GM12878 (cell line): ENCODE data around the gene FLACC1. TPM values are rescaled to one million over a fixed set of nuclear protein-coding genes. Genes with fewer than 3 reads are reported as not detected.
A peak's percentile ranks its signal among the peaks of the same experiment; 100 is the strongest.

Experiments
- EGR1 ChIP-seq, 2 experiments: IDR thresholded peaks; 1 replicate in 1 of 2; 2 replicates in 1 of 2; pipeline ENCODE4 v1.6.1; 2011 to 2012; ENCODE audit warnings: low read depth in 2 of 2, low read length in 2 of 2, borderline replicate concordance in 1 of 2, mild to moderate bottlenecking in 1 of 2, moderate library complexity in 1 of 2
- ESRRA ChIP-seq: IDR thresholded peaks from 2 replicates; pipeline ENCODE4 v1.6.1; 2012; ENCODE audit warnings: mild to moderate bottlenecking, low read length, improper control_type of control experiment
- HDAC6 ChIP-seq: fragments of 200-600 bp; sonication (generic); IDR thresholded peaks from one replicate; pipeline ENCODE4 v1.8.0; 2017; ENCODE audit warnings: antibody characterized with exemption; ENCODE audit not compliant: unreplicated experiment
- HDGF ChIP-seq: fragments of 450-650 bp; IDR thresholded peaks from 2 replicates; pipeline ENCODE4 v1.6.1; 2016; ENCODE audit warnings: antibody characterized with exemption
- HSF1 ChIP-seq: fragments of 150-350 bp; IDR thresholded peaks from 2 replicates; pipeline ENCODE4 v1.6.1; 2014; ENCODE audit warnings: mild to moderate bottlenecking, low read depth, low read length
- JUND ChIP-seq: IDR thresholded peaks from 2 replicates; pipeline ENCODE4 v1.6.1; 2012; ENCODE audit warnings: low read depth, mild to moderate bottlenecking, low read length, improper control_type of control experiment, moderate library complexity
- KLF5 ChIP-seq: fragments of 450-650 bp; IDR thresholded peaks from 2 replicates; pipeline ENCODE4 v1.6.1; 2014; ENCODE audit warnings: mild to moderate bottlenecking; ENCODE audit not compliant: partially characterized antibody
- MAX ChIP-seq: IDR thresholded peaks from 2 replicates; pipeline ENCODE4 v1.6.1; 2012; ENCODE audit warnings: low read depth, low read length, improper control_type of control experiment
- NFYB ChIP-seq: IDR thresholded peaks from 2 replicates; pipeline ENCODE4 v1.6.1; 2011; ENCODE audit warnings: low read depth, mild to moderate bottlenecking, low read length, improper control_type of control experiment, moderate library complexity; ENCODE audit not compliant: insufficient read depth
- NKRF ChIP-seq: fragments of 450-650 bp; conservative IDR thresholded peaks from 2 replicates; pipeline ENCODE4 v1.6.1; 2017; ENCODE audit warnings: mild to moderate bottlenecking, moderate library complexity
- RAD21 ChIP-seq: IDR thresholded peaks from 2 replicates; pipeline ENCODE4 v1.6.1; 2011; ENCODE audit warnings: mild to moderate bottlenecking, low read depth, low read length, moderate library complexity; ENCODE audit not compliant: insufficient read depth
- TAF1 ChIP-seq: IDR thresholded peaks from 2 replicates; pipeline ENCODE4 v1.6.1; 2011; ENCODE audit warnings: mild to moderate bottlenecking, low read depth, low read length, borderline replicate concordance
- WRNIP1 ChIP-seq: IDR thresholded peaks from 2 replicates; pipeline ENCODE4 v1.6.1; 2011; ENCODE audit warnings: low read depth, low read length, improper control_type of control experiment, borderline replicate concordance
- YY1 ChIP-seq: IDR thresholded peaks from 2 replicates; pipeline ENCODE4 v1.6.1; 2011; ENCODE audit warnings: low read depth, mild to moderate bottlenecking, low read length
- ZBTB4 ChIP-seq: fragments of 450-650 bp; formaldehyde crosslinking; IDR thresholded peaks from 2 replicates; pipeline ENCODE4 v1.4.0; 2022; ENCODE audit warnings: mild to moderate bottlenecking, moderate library complexity
- ZNF24 ChIP-seq: fragments of 450-650 bp; IDR thresholded peaks from 2 replicates; pipeline ENCODE4 v1.6.1; 2017; ENCODE audit warnings: antibody characterized with exemption, mild to moderate bottlenecking
- ZNF687 ChIP-seq: fragments of 450-650 bp; IDR thresholded peaks from 2 replicates; pipeline ENCODE4 v1.6.1; 2017; ENCODE audit warnings: mild to moderate bottlenecking, moderate library complexity
- ZSCAN29 ChIP-seq: fragments of 450-650 bp; IDR thresholded peaks from 2 replicates; pipeline ENCODE4 v1.6.1; 2017; ENCODE audit warnings: mild to moderate bottlenecking, moderate library complexity
- polyA plus RNA-seq, 11 experiments: library from polyadenylated mRNA; depleted of rRNA in 4 of 11; unstranded in 6 of 11; stranded (reverse) in 5 of 11; fragments of >200 nt; fragmentation: Nextera tagmentation in 4 of 11; fragmentation: Illumina TruSeq in 1 of 11; extraction: Ambion mirVana in 4 of 11; extraction: Trizol in 1 of 11; gene quantifications; 1 replicate in 1 of 11; 2 replicates in 10 of 11; pipeline versions ENCODE4 v1.2.1 to v1.2.3, GENCODE V29; 2011 to 2016; ENCODE audit warnings: inconsistent platforms in 2 of 11, missing spikeins in 2 of 11, low read depth in 1 of 11
- total RNA-seq, 4 experiments: library from RNA; depleted of rRNA in 3 of 4; stranded (reverse); fragments of >200 nt in 3 of 4; fragmentation: Illumina TruSeq in 1 of 4; extraction: Trizol in 1 of 4; gene quantifications; 2 replicates each; pipeline versions ENCODE4 v1.2.1 to v1.2.3, GENCODE V29; 2013 to 2021

FLACC1 gene
- total and polyA plus RNA-seq, 10 of the 15 experiments (the other 5 are each of a cell fraction or from before 2014, with no cell fraction given) = 0.08 to 0.54 (median 0.30) TPM; not detected in 2

- 0 out of 2 replicates have a peak, but pooled peaks have one; percentile 23 for TF ChIP-seq ZNF24
- 0 out of 2 replicates have a peak, but pooled peaks have one; percentile 2 for TF ChIP-seq ZSCAN29
- peak; percentile 84 for TF ChIP-seq YY1
- peak; percentile 67 for TF ChIP-seq NKRF
- TF ChIP-seq WRNIP1 = no peak
- TF ChIP-seq RAD21 = peak; percentile 53
- TF ChIP-seq MAX = peak; percentile 79
- no peak for TF ChIP-seq HDGF
- TF ChIP-seq JUND = peak; percentile 75; the same call in 1 of the 2 replicates
- TF ChIP-seq EGR1 (IDR thresholded peaks at IDR 0.05; ENCODE audit: borderline replicate concordance in 1 of 2, low read depth in 2 of 2, low read length in 2 of 2) = no peak
- peak; percentile 94 for TF ChIP-seq ZNF687
- TF ChIP-seq KLF5 = peak; percentile 71
- no peak for TF ChIP-seq ESRRA
- peak; percentile 25; the same call in 1 of the 2 replicates for TF ChIP-seq TAF1
- TF ChIP-seq ZBTB4 (CRISPR knock-in tag) = no peak
- peak; percentile 50 for TF ChIP-seq HDAC6
- TF ChIP-seq HSF1 = 0 out of 2 replicates have a peak, but pooled peaks have one; percentile 7
- TF ChIP-seq NFYB = no peak
These were observed 99.0 kb downstream of the FLACC1 start (continued) for GRCh38 chr2:201257956-201258665.
